H1 (cell line): ENCODE results near the gene SLC16A8. TPM values are rescaled to one million over a fixed set of nuclear protein-coding genes. Genes with fewer than 3 reads are reported as not detected.

ENCODE experiments used
- CTCF ChIA-PET: fragments of 300-600 bp; sonication (Branson Sonifier 250); formaldehyde crosslinking; loops from one replicate; lab custom pipeline; 2021; ENCODE audit not compliant: partially characterized antibody; lab: Charles Lee
- POLR2A ChIA-PET: fragments of 300-600 bp; sonication (Branson Sonifier 250); formaldehyde crosslinking; loops from one replicate; lab custom pipeline; 2021; ENCODE audit warnings: inconsistent platforms; ENCODE audit not compliant: partially characterized antibody; lab: Charles Lee
- DNase-seq, 2 experiments: peaks; one replicate each; pipeline versions ENCODE4 v3.0.0 to v3.0.0-alpha.2; 2010 to 2022; ENCODE audit warnings: low spot score in 2 of 2, low read depth in 1 of 2, mixed read lengths in 1 of 2
- FAIRE-seq: peaks from 2 replicates; lab custom pipeline; 2011; peaks lifted over from hg19 to GRCh38; lab: Jason Lieb, UNC
- H2AFZ ChIP-seq: 2 replicates; pipeline ENCODE4 v1.8.1; 2012; ENCODE audit warnings: low read length, inconsistent platforms
- H2AK5ac ChIP-seq: 2 replicates; pipeline ENCODE4 v1.6.1; 2013; ENCODE audit warnings: low read depth, low read length
- H2BK120ac ChIP-seq: replicated peaks from 2 replicates; pipeline ENCODE3; 2013; ENCODE audit warnings: low read depth, low read length, inconsistent platforms
- H2BK12ac ChIP-seq: 2 replicates; pipeline ENCODE4 v1.6.1; 2013; ENCODE audit warnings: low read depth, low read length
- H2BK15ac ChIP-seq: 2 replicates; pipeline ENCODE4 v1.6.1; 2013; ENCODE audit warnings: low read length
- H2BK20ac ChIP-seq: 2 replicates; pipeline ENCODE4 v1.6.1; 2013; ENCODE audit warnings: low read length
- H2BK5ac ChIP-seq: 2 replicates; pipeline ENCODE4 v1.6.1; 2013; ENCODE audit warnings: low read depth, low read length
- H3K14ac ChIP-seq: 2 replicates; pipeline ENCODE4 v1.6.1; 2013; ENCODE audit warnings: inconsistent platforms; ENCODE audit not compliant: insufficient read length
- H3K18ac ChIP-seq: 2 replicates; pipeline ENCODE4 v1.6.1; 2013; ENCODE audit warnings: low read length; ENCODE audit errors: extremely low read depth
- H3K23ac ChIP-seq: 2 replicates; pipeline ENCODE4 v1.6.1; 2013; ENCODE audit warnings: inconsistent platforms; ENCODE audit not compliant: insufficient read length
- H3K23me2 ChIP-seq: 2 replicates; pipeline ENCODE4 v1.6.1; 2013; ENCODE audit warnings: low read depth, low read length
- H3K27ac ChIP-seq: 2 replicates; pipeline ENCODE4 v1.6.1; 2011; ENCODE audit warnings: low read depth, low read length, inconsistent platforms
- H3K27me3 ChIP-seq, 4 experiments: replicated peaks in 1 of 4; 1 replicate in 1 of 4; 2 replicates in 3 of 4; pipeline versions ENCODE4 v1.6.1 to v1.8.1; 2011 to 2013; ENCODE audit warnings: low read length in 3 of 4, mild to moderate bottlenecking in 3 of 4, inconsistent platforms in 2 of 4, mixed read lengths in 2 of 4, moderate library complexity in 1 of 4; ENCODE audit not compliant: control insufficient read depth in 3 of 4, insufficient read depth in 3 of 4; ENCODE audit errors: extremely low read depth in 1 of 4
- H3K36me3 ChIP-seq, 4 experiments: 2 replicates each; pipeline versions ENCODE4 v1.6.1 to v1.8.1; 2011 to 2013; ENCODE audit warnings: mild to moderate bottlenecking in 4 of 4, low read length in 3 of 4, moderate library complexity in 2 of 4, control low read depth in 1 of 4, inconsistent platforms in 1 of 4; ENCODE audit not compliant: insufficient read depth in 4 of 4, control insufficient read depth in 2 of 4
- H3K4ac ChIP-seq: replicated peaks from 2 replicates; pipeline ENCODE3; 2013; ENCODE audit warnings: low read length, low read depth, mixed read lengths, inconsistent platforms; ENCODE audit not compliant: insufficient read length
- H3K4me1 ChIP-seq, 4 experiments: replicated peaks in 1 of 4; 1 replicate in 1 of 4; 2 replicates in 3 of 4; pipeline versions ENCODE4 v1.6.1 to v1.8.1; 2011 to 2013; ENCODE audit warnings: low read length in 3 of 4, inconsistent platforms in 2 of 4, mixed read lengths in 1 of 4; ENCODE audit not compliant: insufficient read depth in 4 of 4, control insufficient read depth in 3 of 4
- H3K4me2 ChIP-seq, 2 experiments: 2 replicates each; pipeline versions ENCODE4 v1.6.1 to v1.8.1; 2011 to 2013; ENCODE audit warnings: low read depth in 2 of 2, low read length in 2 of 2, control low read depth in 1 of 2, inconsistent platforms in 1 of 2, mild to moderate bottlenecking in 1 of 2; ENCODE audit not compliant: insufficient read depth in 1 of 2
- H3K4me3 ChIP-seq, 4 experiments: fragments of 200-600, 300-600 bp in 1 of 4; sonication (generic), shearing (Covaris generic), sonication (Bioruptor Twin) in 1 of 4; 2 replicates each; pipeline versions ENCODE4 v1.5.1 to v1.8.1; 2011 to 2016; ENCODE audit warnings: low read length in 4 of 4, low read depth in 3 of 4, control low read depth in 2 of 4, inconsistent platforms in 2 of 4, mild to moderate bottlenecking in 2 of 4, mixed read lengths in 1 of 4, moderate library complexity in 1 of 4; ENCODE audit not compliant: insufficient read depth in 2 of 4; ENCODE audit errors: extremely low read depth in 1 of 4
- H3K56ac ChIP-seq: replicated peaks from 2 replicates; pipeline ENCODE3; 2013; ENCODE audit warnings: low read depth, mild to moderate bottlenecking, mixed read lengths, low read length, inconsistent platforms; ENCODE audit not compliant: insufficient read length
- H3K79me1 ChIP-seq: 2 replicates; pipeline ENCODE4 v1.6.1; 2013; ENCODE audit warnings: low read depth, low read length, control low read depth
- H3K79me2 ChIP-seq, 2 experiments: 2 replicates each; pipeline versions ENCODE4 v1.6.1 to v1.8.1; 2012 to 2013; ENCODE audit warnings: low read length in 2 of 2, mild to moderate bottlenecking in 2 of 2, inconsistent platforms in 1 of 2; ENCODE audit not compliant: insufficient read depth in 2 of 2, control insufficient read depth in 1 of 2
- H3K9ac ChIP-seq, 4 experiments: replicated peaks in 1 of 4; 1 replicate in 1 of 4; 2 replicates in 3 of 4; pipeline versions ENCODE4 v1.6.1 to v1.8.1; 2011 to 2013; ENCODE audit warnings: low read depth in 3 of 4, low read length in 3 of 4, control low read depth in 2 of 4, mild to moderate bottlenecking in 2 of 4, moderate library complexity in 2 of 4, inconsistent platforms in 1 of 4; ENCODE audit errors: extremely low read depth in 1 of 4
- H3K9me3 ChIP-seq, 2 experiments: 2 replicates each; pipeline versions ENCODE4 v1.6.1 to v1.8.1; 2012 to 2013; ENCODE audit warnings: mild to moderate bottlenecking in 2 of 2, moderate library complexity in 2 of 2, control low read depth in 1 of 2, inconsistent platforms in 1 of 2, low read depth in 1 of 2, low read length in 1 of 2, mixed read lengths in 1 of 2; ENCODE audit not compliant: insufficient read depth in 2 of 2
- H4K20me1 ChIP-seq, 2 experiments: replicated peaks in 1 of 2; 2 replicates each; pipeline versions ENCODE3 to v1.8.1; 2011 to 2013; ENCODE audit warnings: inconsistent platforms in 2 of 2, low read length in 2 of 2, mild to moderate bottlenecking in 1 of 2; ENCODE audit not compliant: insufficient read depth in 2 of 2, control insufficient read depth in 1 of 2
- H4K5ac ChIP-seq: 2 replicates; pipeline ENCODE4 v1.6.1; 2013; ENCODE audit warnings: low read length, low read depth, mixed read lengths, inconsistent platforms; ENCODE audit not compliant: insufficient read length
- H4K8ac ChIP-seq: 2 replicates; pipeline ENCODE4 v1.8.0; 2013; ENCODE audit warnings: mild to moderate bottlenecking, moderate library complexity, low read length, inconsistent platforms; ENCODE audit not compliant: insufficient read depth; ENCODE audit errors: extremely low read depth
- H4K91ac ChIP-seq: replicated peaks from 2 replicates; pipeline ENCODE3; 2013; ENCODE audit warnings: low read length, mixed read lengths, inconsistent platforms; ENCODE audit not compliant: insufficient read length
- KDM1A ChIP-seq: fragments of 200-600, 300-600 bp; sonication (generic); IDR thresholded peaks from 2 replicates; pipeline ENCODE4 v1.7.1; 2016; ENCODE audit warnings: mild to moderate bottlenecking, low read length, borderline replicate concordance
- RBBP5 ChIP-seq: IDR thresholded peaks from 2 replicates; pipeline ENCODE4 v1.7.1; 2012; ENCODE audit warnings: low read depth, mild to moderate bottlenecking, inconsistent platforms, low read length, moderate library complexity, borderline replicate concordance
- WGBS, 2 experiments: shearing (Covaris generic) in 1 of 2; methylation state at CpG; one replicate each; pipeline versions ENCODE4 v1.1.6 to v1.1.7; 2013 to 2015; ENCODE audit warnings: low lambda C conversion rate in 2 of 2, mixed read lengths in 2 of 2, inconsistent platforms in 1 of 2, low coverage in 1 of 2, missing lambda C conversion rate in 1 of 2; ENCODE audit not compliant: insufficient replicate concordance in 2 of 2, insufficient coverage in 1 of 2, insufficient read length in 1 of 2; ENCODE audit errors: extremely low coverage in 1 of 2, missing lambda C conversion rate in 1 of 2; 5-methylcytosine and 5-hydroxymethylcytosine counted together
- polyA plus RNA-seq, 7 experiments: library from polyadenylated mRNA; depleted of rRNA in 3 of 7; stranded (reverse) in 5 of 7; unstranded in 2 of 7; fragments of >200 nt in 5 of 7; fragments of 200-250 nt in 2 of 7; gene quantifications; 1 replicate in 5 of 7; 2 replicates in 1 of 7; 4 replicates in 1 of 7; pipeline versions ENCODE4 v1.2.1 to v1.2.3, GENCODE V29; 2011 to 2013; ENCODE audit warnings: missing spikeins in 2 of 7, mixed read lengths in 2 of 7
- total RNA-seq: library from RNA; stranded (reverse); fragmentation: NEBNext Ultra II Directional; extraction: Animal tissue kit (Norgen Biotek cat#: 25700); gene quantifications from 2 replicates; pipeline ENCODE4 v1.2.1, GENCODE V29; 2021

The SLC16A8 gene
- total and polyA plus RNA-seq, 2 of the 8 experiments (the other 6 are each of a cell fraction or from before 2014, with no cell fraction given), result 0.70 TPM; not detected in 1

- H3K27ac ChIP-seq, result no peak overlapping the region
- H2BK5ac ChIP-seq, result no peak overlapping the region
- no peaks in the 10 kb centered on the region for H3K79me2 ChIP-seq
- no peak overlapping the region for H2BK20ac ChIP-seq
- no peak overlapping the region for H4K8ac ChIP-seq
- no peak overlapping the region for H3K56ac ChIP-seq
- no peak overlapping the region for H3K9ac ChIP-seq
- H2AFZ ChIP-seq, result no peak overlapping the region
- H2BK12ac ChIP-seq, result no peak overlapping the region
- no peak overlapping the region for H3K4me2 ChIP-seq
- 93% methylated on average over 12 of the region's 13 CpGs; no CpG with 5 or more reads in 1 of the 2 experiments for whole genome bisulfite sequencing, 2 experiments
- H3K23ac ChIP-seq, result no peak overlapping the region
- TF ChIP-seq RBBP5 (no peak), KDM1A (no peak)
- no peaks in the 10 kb centered on the region for H3K4me1 ChIP-seq
- peaks cover 7 to 21% (median 14%) of the 10 kb centered on the region in 4 experiments; a peak in 7 of 8 replicates for H3K36me3 ChIP-seq
- H4K5ac ChIP-seq, result no peak overlapping the region
- no peak overlapping the region for H3K14ac ChIP-seq
- ChIA-PET POLR2A (interaction anchor here (0.6 to 2.0 kb wide), 8 partner anchors 10 to 247 kb away, joined by 3 to 5 read pairs (median 3); partner anchors contain the start of gene PICK1), CTCF (interaction anchor here (0.7 to 12.5 kb wide), 21 partner anchors 11 to 104 kb away, joined by 3 to 264 read pairs (median 5); partner anchors contain the start of gene PICK1)
- no peak overlapping the region for H3K4me3 ChIP-seq
- no peaks in the 10 kb centered on the region for H3K23me2 ChIP-seq
- FAIRE-seq (no peak), DNase-seq (no peak)
- H4K91ac ChIP-seq, result no peak overlapping the region
- no peaks in the 10 kb centered on the region for H3K9me3 ChIP-seq
- H2BK15ac ChIP-seq, result no peak overlapping the region
- H3K79me1 ChIP-seq, result no peaks in the 10 kb centered on the region
- H3K27me3 ChIP-seq, result no peaks in the 10 kb centered on the region
- peaks cover 0 to 4% of the 10 kb centered on the region in 2 experiments for H4K20me1 ChIP-seq
- H3K4ac ChIP-seq, result no peak overlapping the region
- H2BK120ac ChIP-seq, result no peak overlapping the region
- no peak overlapping the region for H3K18ac ChIP-seq
- H2AK5ac ChIP-seq, result no peak overlapping the region
Observed at GRCh38 chr22:38067761-38068360, 16.1 kb downstream of the SLC16A8 start.
